GM12878 (cell line): ENCODE data around the gene ELK3. TPM values are rescaled to one million over a fixed set of nuclear protein-coding genes. Genes with fewer than 3 reads are reported as not detected.

ENCODE experiments used
- ATAC-seq: fragments of 200-7000 bp; cut with Tn5 transposase; 3 replicates; pipeline ENCODE4 v1.9.1; 2020; ENCODE audit warnings: mild to moderate bottlenecking, moderate library complexity
- BruUV-seq: library from RNA; stranded (reverse); fragments of 400-500 nt; replicated peaks from 2 replicates; lab custom pipeline; 2021; lab: Mats Ljungman, UMichigan
- CTCF ChIA-PET: fragments of 300-600 bp; sonication (Branson Sonifier 250); formaldehyde crosslinking; extraction: SDS; loops from one replicate; lab custom pipeline; 2021; ENCODE audit warnings: inconsistent platforms; lab: Yijun Ruan, JAX
- POLR2A ChIA-PET: fragments of 350-600 bp; formaldehyde crosslinking; extraction: SDS; loops from one replicate; lab custom pipeline; 2021; ENCODE audit warnings: inconsistent platforms; lab: Charles Lee
- RAD21 ChIA-PET: fragments of 300-600 bp; sonication (Branson Sonifier 250); formaldehyde crosslinking; loops from one replicate; lab custom pipeline; 2023; ENCODE audit warnings: antibody characterized with exemption; ENCODE audit not compliant: unreplicated experiment; lab: Charles Lee
- SMC1A ChIA-PET: fragments of 300-600 bp; sonication (Branson Sonifier 250); formaldehyde crosslinking; loops from one replicate; lab custom pipeline; 2023; ENCODE audit not compliant: unreplicated experiment, uncharacterized antibody; lab: Charles Lee
- DNase-seq: peaks from one replicate; pipeline ENCODE4 v3.0.0-alpha.2; 2011; ENCODE audit warnings: low read depth, low spot score
- FAIRE-seq: peaks from 3 replicates; lab custom pipeline; 2011; peaks lifted over from hg19 to GRCh38; lab: Jason Lieb, UNC
- H2AFZ ChIP-seq: 2 replicates; pipeline ENCODE4 v1.6.0; 2011; ENCODE audit warnings: low read depth, low read length, control low read depth; ENCODE audit not compliant: control insufficient read depth
- H3K27ac ChIP-seq: 2 replicates; pipeline ENCODE4 v1.5.1; 2011; ENCODE audit warnings: control low read depth; ENCODE audit not compliant: control insufficient read depth, insufficient read depth
- H3K27me3 ChIP-seq, 2 experiments: replicated peaks in 1 of 2; 2 replicates each; pipeline versions ENCODE4 v1.6.0 to v1.6.1; 2011; ENCODE audit warnings: low read length in 1 of 2; ENCODE audit not compliant: control insufficient read depth in 2 of 2, insufficient read depth in 2 of 2
- H3K36me3 ChIP-seq, 2 experiments: 2 replicates each; pipeline ENCODE4 v1.5.1; 2011; ENCODE audit warnings: low read length in 1 of 2; ENCODE audit not compliant: control insufficient read depth in 2 of 2, insufficient read depth in 2 of 2
- H3K4me1 ChIP-seq: 2 replicates; pipeline ENCODE4 v1.6.1; 2011; ENCODE audit warnings: mild to moderate bottlenecking, low read length, moderate library complexity, mixed read lengths; ENCODE audit not compliant: control insufficient read depth, insufficient read depth
- H3K4me2 ChIP-seq: 2 replicates; pipeline ENCODE4 v1.6.0; 2011; ENCODE audit warnings: control low read depth; ENCODE audit not compliant: control insufficient read depth, insufficient read depth
- H3K4me3 ChIP-seq: fragments of 200-600 bp; sonication (generic); 2 replicates; pipeline ENCODE4 v1.5.1; 2016
- H3K79me2 ChIP-seq: 2 replicates; pipeline ENCODE4 v1.6.0; 2011; ENCODE audit warnings: low read length; ENCODE audit not compliant: control insufficient read depth, insufficient read depth
- H3K9ac ChIP-seq: 2 replicates; pipeline ENCODE4 v1.8.0; 2011; ENCODE audit warnings: low read length, control low read depth, mixed read lengths; ENCODE audit not compliant: control insufficient read depth, insufficient read depth
- H3K9me3 ChIP-seq: replicated peaks from 3 replicates; pipeline ENCODE4 v1.5.1; 2011; ENCODE audit warnings: mild to moderate bottlenecking, low read length; ENCODE audit not compliant: control insufficient read depth, insufficient read depth
- H4K20me1 ChIP-seq: 2 replicates; pipeline ENCODE4 v1.6.0; 2011; ENCODE audit not compliant: control insufficient read depth, insufficient read depth
- BCLAF1 ChIP-seq: fragments of 450-650 bp; IDR thresholded peaks from 2 replicates; pipeline ENCODE4 v1.6.1; 2017; ENCODE audit warnings: antibody characterized with exemption, mild to moderate bottlenecking, moderate library complexity
- HDGF ChIP-seq: fragments of 450-650 bp; IDR thresholded peaks from 2 replicates; pipeline ENCODE4 v1.6.1; 2016; ENCODE audit warnings: antibody characterized with exemption
- NFYA ChIP-seq: IDR thresholded peaks from 2 replicates; pipeline ENCODE4 v1.6.1; 2011; ENCODE audit warnings: low read depth, mild to moderate bottlenecking, low read length, improper control_type of control experiment, borderline replicate concordance
- RCOR1 ChIP-seq: conservative IDR thresholded peaks from 2 replicates; pipeline ENCODE4 v1.6.1; 2012; ENCODE audit warnings: low read depth, low read length, improper control_type of control experiment
- ZSCAN29 ChIP-seq: fragments of 450-650 bp; IDR thresholded peaks from 2 replicates; pipeline ENCODE4 v1.6.1; 2017; ENCODE audit warnings: mild to moderate bottlenecking, moderate library complexity
- WGBS: methylation state at CpG from one replicate; pipeline ENCODE4 v1.1.6; 2016; ENCODE audit warnings: low lambda C conversion rate; ENCODE audit not compliant: insufficient replicate concordance, insufficient coverage; ENCODE audit errors: missing lambda C conversion rate; 5-methylcytosine and 5-hydroxymethylcytosine counted together
- in situ Hi-C: fragments of 300-500 bp; cut with MboI; formaldehyde crosslinking; loops from 9 replicates; pipeline ENCODE4 v1.14.3; 2018; ENCODE audit warnings: mixed read lengths
- intact Hi-C: fragments of 100-400 bp; cut with micrococcal nuclease; formaldehyde crosslinking; loops from one replicate; pipeline ENCODE4 v1.14.2; 2022; ENCODE audit not compliant: unreplicated experiment
- polyA plus RNA-seq, 11 experiments: library from polyadenylated mRNA; depleted of rRNA in 4 of 11; unstranded in 6 of 11; stranded (reverse) in 5 of 11; fragments of >200 nt; fragmentation: Nextera tagmentation in 4 of 11; fragmentation: Illumina TruSeq in 1 of 11; extraction: Ambion mirVana in 4 of 11; extraction: Trizol in 1 of 11; gene quantifications; 1 replicate in 1 of 11; 2 replicates in 10 of 11; pipeline versions ENCODE4 v1.2.1 to v1.2.3, GENCODE V29; 2011 to 2016; ENCODE audit warnings: inconsistent platforms in 2 of 11, missing spikeins in 2 of 11, low read depth in 1 of 11
- total RNA-seq, 4 experiments: library from RNA; depleted of rRNA in 3 of 4; stranded (reverse); fragments of >200 nt in 3 of 4; fragmentation: Illumina TruSeq in 1 of 4; extraction: Trizol in 1 of 4; gene quantifications; 2 replicates each; pipeline versions ENCODE4 v1.2.1 to v1.2.3, GENCODE V29; 2013 to 2021

Gene ELK3
- total and polyA plus RNA-seq, 10 of the 15 experiments (the other 5 are each of a cell fraction or from before 2014, with no cell fraction given): 0.37 to 4.8 (median 0.88) TPM

- no peak for ATAC-seq
- in situ Hi-C loops: loop anchor here (5.0 to 10.0 kb wide), 3 partner anchors 152 to 303 kb away; no protein-coding TSS in a partner anchor
- Histone ChIP-seq H3K79me2 (no peaks in the 10 kb centered on the region; the same call in 1 of the 2 replicates), H3K9me3 (no peaks in the 10 kb centered on the region), H3K36me3 (no peaks in the 10 kb centered on the region), H3K4me2 (no peak overlapping the region), H2AFZ (no peak overlapping the region), H3K9ac (no peak overlapping the region), H4K20me1 (no peaks in the 10 kb centered on the region; the same call in 1 of the 2 replicates), H3K4me1 (peaks cover 41% of the 10 kb centered on the region), H3K4me3 (no peak overlapping the region), H3K27me3 (no peaks in the 10 kb centered on the region), H3K27ac (no peak overlapping the region)
- RAD21 ChIA-PET: interaction anchor here (1.7 to 5.0 kb wide), 7 partner anchors 10 to 304 kb away, joined by 8 to 62 read pairs (median 25); partner anchors contain the start of gene CDK17
- SMC1A ChIA-PET: interaction anchor here (1.9 to 9.0 kb wide), 7 partner anchors 8 to 303 kb away, joined by 6 to 90 read pairs (median 25); no protein-coding TSS in a partner anchor
- BruUV-seq: no TSS peak
- CTCF ChIA-PET: interaction anchor here (0.7 to 8.8 kb wide), 12 partner anchors 8 to 302 kb away, joined by 3 to 167 read pairs (median 18); partner anchors contain the start of gene CDK17
- intact Hi-C loops: loop anchor here (2.0 kb wide), 2 partner anchors 15 to 303 kb away; no protein-coding TSS in a partner anchor
- TF ChIP-seq HDGF (no peak), NFYA (no peak), BCLAF1 (no peak), RCOR1 (no peak), ZSCAN29 (no peak)
- WGBS: 5% methylated on average over 7 of the region's 7 CpGs
- no peak for FAIRE-seq
- DNase-seq: no peak
- POLR2A ChIA-PET: interaction anchor here (0.5 kb wide), 1 partner anchor 197 kb away, joined by 3 read pairs; no protein-coding TSS in a partner anchor
These were observed 19.7 kb downstream of the ELK3 start for GRCh38 chr12:96213869-96214268.
